GM19240 (cell line): ENCODE data around the gene OAT.
"Not testable (repeated sequence)": the region's sequence is repeated elsewhere in the genome, so short reads cannot be mapped to it uniquely, and the experiment has no call there.

ENCODE experiments used
- DNase-seq: peaks from one replicate; pipeline ENCODE4 v3.0.0; 2011; ENCODE audit warnings: low spot score; ENCODE audit not compliant: insufficient read length

Gene OAT

DNA sequence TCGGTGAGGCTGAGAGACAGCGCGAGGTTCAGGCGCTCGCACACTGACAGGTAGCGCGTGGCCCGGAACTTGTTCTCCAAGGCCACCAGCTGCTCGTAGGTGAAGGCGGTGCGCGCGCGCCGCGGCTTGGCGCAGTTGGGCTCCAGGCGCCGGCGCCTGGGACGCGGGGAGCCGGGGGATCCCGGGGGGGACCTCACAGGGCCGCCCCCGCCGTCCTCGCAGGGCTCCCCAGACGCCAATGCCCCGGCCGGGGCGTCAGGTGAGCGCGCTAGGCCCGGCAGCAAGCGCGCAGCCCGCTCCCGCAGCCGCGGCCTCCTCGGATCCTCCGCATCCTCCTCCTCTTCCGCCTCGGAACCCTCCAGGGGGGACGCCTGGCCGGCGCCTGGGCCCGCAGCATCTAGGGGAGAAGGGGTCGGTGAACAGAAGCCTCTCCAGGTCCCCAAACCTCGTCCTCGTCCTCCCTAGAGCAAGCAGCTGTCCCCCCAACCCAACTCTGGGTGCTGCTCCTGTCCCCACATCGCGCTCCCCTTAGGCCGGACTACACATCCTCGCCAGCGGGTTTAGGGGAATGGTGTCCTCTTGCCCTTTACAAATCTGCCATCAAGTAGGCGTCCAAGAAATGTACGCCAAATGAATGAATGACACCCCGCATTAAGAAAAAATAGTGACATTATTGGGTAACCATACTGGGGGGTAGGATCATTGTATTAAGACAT, 29.2 kb upstream of the OAT start:
- DNase-seq, result no peak

- no peak for DNase-seq
Measured at GRCh38 chr10:124446830-124447750, 28.4 kb upstream of the OAT start.

- not testable (repeated sequence) for DNase-seq
Measured at GRCh38 chr10:124441694-124442093, 23.0 kb upstream of the OAT start.

GRCh38 chr10:124436191-124436638, 17.5 kb upstream of the OAT start:
- no peak for DNase-seq

GRCh38 chr10:124435683-124436082, 17.0 kb upstream of the OAT start:
- DNase-seq, result not testable (repeated sequence)

- DNase-seq, result no peak
Measured at GRCh38 chr10:124433461-124433860, 14.7 kb upstream of the OAT start.

DNA sequence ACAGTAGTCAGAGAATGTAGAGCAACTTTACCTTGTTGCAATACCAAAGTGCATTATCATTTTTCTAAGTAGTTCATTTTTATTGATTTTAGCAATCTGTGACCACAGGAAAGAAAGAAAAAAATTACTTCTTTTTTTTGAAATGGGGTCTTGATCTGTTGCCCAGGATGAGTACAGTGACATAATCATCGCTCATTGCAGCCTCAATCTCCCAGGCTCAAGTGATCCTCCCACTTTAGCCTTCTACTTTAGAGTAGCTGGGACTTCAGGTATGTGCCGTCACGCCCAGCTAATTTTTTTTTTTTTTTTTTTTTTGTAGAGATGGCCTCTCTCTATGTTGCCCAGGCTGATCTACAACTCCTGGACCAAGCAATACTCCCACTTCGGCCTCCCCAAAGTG, 11.4 kb upstream of the OAT start:
- no peak for DNase-seq

GRCh38 chr10:124429576-124429975, 10.9 kb upstream of the OAT start:
- DNase-seq, result no peak

DNA sequence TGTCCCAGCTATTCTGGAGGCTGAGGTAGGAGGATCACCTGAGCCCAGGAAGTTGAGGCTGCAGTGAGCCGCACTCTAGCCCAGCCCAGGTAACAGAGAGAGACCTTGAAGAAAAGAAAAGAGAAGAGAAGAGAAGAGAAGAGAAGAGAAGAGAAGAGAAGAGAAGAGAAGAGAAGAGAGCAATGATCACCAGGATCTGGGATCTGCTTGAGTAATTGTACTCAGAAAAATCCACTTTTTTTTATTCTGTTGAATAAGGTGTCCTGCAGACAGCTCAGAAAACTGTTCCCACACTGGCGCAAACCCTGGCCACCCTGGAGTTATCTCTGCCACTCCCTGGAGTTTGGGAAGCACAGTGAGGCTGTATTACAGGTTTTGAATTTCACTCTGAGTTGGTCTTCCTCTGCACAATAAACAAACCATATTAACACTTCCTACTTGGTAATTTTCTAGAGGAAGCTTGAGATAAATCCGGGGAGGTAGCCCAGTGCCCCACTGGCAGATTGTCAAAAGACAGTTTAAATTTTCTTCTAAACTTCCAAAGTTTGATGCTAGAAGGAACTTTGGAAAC, 9.6 kb upstream of the OAT start:
- no peak for DNase-seq

- no peak for DNase-seq
Measured at GRCh38 chr10:124425227-124425962, 6.7 kb upstream of the OAT start.

DNA sequence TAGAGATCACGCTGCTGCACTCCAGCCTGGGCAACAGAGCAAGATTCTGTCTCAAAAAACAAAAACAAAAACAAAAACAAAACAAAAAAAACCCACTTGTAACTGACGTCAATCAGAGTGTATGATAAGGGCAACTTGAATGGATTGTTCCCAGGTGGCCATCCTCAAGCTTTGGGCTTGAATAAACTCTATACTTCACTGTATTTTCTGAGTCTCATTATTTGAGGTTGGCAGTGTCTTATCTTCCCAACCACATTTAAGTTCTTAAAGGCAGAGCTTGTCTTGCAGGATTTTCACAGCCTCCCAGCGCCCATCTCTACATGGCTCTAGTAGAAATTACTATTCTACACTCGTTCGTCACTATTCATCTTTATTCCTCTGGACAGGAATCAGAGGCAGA, 5.1 kb upstream of the OAT start:
- DNase-seq, result no peak

DNA sequence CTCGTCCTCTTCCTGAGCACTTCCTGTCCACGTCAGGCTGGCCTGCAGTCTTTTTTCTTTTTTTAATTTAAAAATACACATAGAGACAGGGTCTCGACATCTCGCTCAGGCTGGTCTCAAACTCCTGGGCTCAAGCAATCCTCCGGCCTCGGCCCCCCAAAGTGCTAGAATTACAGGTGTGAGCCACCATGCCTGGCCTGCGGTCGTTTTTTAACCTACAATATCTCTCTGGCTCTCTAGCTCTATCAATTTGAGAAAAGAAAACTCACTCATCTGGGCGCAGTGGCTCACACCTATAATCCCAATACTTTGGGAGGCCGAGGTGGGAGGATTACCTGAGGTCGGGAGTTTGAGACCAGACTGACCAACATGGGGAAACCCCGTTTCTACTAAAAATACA, 4.0 kb upstream of the OAT start:
- no peak for DNase-seq

GRCh38 chr10:124420254-124420653, 1.5 kb upstream of the OAT start:
- DNase-seq, result no peak

- DNase-seq, result no peak
Measured at GRCh38 chr10:124419635-124420034, 912 bp upstream of the OAT start.

DNA sequence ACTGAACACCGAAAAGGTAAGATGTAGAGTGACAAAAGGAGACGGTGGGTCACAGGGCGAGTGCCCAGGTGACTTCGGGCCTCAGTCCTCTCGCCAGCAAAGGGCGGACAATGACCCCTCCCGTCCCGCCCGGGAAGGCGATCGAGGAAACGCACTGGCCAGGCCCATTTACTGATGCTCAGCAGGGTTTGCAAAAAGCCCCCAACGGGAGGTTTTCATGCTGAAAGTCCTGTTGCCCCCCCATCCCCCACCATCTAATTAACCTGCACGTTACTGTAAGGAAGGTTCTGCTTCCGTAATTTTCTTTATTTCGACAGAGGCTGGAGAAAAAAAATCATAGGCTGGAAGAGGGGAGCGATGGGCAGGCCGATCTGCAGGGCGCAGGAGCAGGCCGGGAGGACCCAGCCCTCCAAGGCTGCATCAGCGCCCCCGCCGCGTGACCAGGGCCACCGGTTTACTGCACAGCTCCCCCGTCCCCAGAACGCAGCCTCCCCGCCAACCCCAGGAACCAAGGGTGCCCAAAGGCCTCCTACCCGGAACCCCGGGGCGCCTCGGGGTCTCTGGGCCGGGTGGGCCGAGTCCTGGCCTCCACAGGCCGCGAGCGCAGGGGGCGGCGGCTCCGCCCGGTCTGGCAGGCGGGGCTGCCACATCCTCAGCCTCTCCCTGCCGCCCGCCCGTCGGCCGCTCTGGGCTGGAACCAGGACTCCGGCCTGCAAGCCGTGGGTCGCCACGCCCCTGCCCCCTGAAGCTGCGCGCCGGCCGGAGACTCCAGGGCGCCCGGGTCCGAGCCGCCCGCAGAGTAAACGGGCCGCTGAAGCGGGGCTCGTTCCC, 613 bp downstream of the OAT start:
- DNase-seq, result no peak

DNA sequence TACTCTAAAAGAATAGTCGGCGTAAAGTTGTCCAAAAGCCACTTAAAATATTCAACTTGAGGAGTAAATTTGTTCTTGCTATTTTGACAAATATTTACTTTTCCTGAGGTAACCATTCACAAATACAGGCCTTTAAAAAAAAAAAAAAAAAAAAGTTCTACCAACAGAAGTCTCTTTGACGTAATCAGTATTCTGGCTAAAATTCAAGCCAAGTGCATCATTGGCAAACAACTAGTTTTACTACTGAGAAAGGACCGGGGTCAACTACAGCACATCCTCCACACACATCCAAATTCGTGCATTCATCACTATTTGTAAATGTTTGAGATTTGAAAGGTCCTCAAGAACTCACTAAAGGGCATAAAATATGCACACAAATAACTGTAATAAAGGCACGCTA, 2.0 kb downstream of the OAT start:
- no peak for DNase-seq

GRCh38 chr10:124415210-124415609, 3.5 kb downstream of the OAT start:
- DNase-seq, result no peak

DNA sequence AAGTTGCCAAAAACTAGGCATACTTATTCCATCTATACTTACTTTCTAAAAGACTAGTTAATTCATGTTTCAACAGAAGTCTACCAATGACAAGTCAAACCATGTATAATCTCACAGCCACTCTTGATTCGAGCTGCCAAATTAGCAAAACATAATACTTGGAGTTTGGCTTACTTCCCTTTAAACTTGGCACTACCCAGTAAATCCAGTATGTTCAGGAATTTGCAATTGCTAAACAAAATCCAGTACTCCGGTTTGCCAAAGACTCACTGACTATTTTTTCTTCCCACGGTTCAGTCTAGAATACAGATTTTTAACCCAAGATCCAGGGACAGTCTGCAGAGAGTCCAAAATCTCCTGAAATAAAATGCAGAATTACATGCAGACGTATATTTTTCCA, 4.6 kb downstream of the OAT start:
- DNase-seq, result no peak

- no peak for DNase-seq
Measured at GRCh38 chr10:124409696-124410095, 9.0 kb downstream of the OAT start.

GRCh38 chr10:124408357-124408756, 10.4 kb downstream of the OAT start:
- DNase-seq, result no peak

DNA sequence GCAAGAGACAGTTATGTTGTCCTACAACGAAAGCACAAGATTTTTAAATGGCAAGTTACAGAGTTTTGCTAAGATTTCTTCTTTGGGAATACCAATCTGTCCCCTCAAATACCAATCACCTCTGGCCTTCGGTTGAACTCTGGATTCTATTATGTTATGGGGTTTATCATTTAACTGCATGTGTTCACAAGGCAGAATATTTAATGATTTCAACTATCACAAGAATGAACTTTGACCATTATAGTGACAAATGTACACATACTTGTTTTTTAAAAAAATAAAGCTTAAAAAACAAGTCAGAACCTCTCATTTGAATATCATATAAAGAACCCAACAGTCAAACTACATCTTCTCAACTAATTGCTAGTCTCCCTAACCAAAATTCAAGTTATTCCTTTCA, 11.3 kb downstream of the OAT start:
- no peak for DNase-seq
